Neuron (in vitro differentiated cells): Measurements from ENCODE around the gene BBS7.

Source experiments
- H2AFZ ChIP-seq: one replicate; pipeline ENCODE4 v1.6.1; 2013; ENCODE audit warnings: low read depth, mild to moderate bottlenecking, inconsistent platforms, low read length, moderate library complexity
- H3K27me3 ChIP-seq: one replicate; pipeline ENCODE4 v1.6.1; 2013; ENCODE audit warnings: low read length; ENCODE audit not compliant: insufficient read depth
- H3K36me3 ChIP-seq: one replicate; pipeline ENCODE4 v1.6.1; 2013; ENCODE audit warnings: low read length; ENCODE audit not compliant: insufficient read depth
- H3K4me1 ChIP-seq: one replicate; pipeline ENCODE4 v1.6.1; 2013; ENCODE audit warnings: low read length; ENCODE audit not compliant: insufficient read depth
- H3K4me3 ChIP-seq: 2 replicates; pipeline ENCODE4 v1.5.1; 2013; ENCODE audit warnings: mild to moderate bottlenecking, low read length, moderate library complexity
- H3K9me3 ChIP-seq: one replicate; pipeline ENCODE4 v1.6.1; 2013; ENCODE audit warnings: low read length

BBS7 gene, protein sequence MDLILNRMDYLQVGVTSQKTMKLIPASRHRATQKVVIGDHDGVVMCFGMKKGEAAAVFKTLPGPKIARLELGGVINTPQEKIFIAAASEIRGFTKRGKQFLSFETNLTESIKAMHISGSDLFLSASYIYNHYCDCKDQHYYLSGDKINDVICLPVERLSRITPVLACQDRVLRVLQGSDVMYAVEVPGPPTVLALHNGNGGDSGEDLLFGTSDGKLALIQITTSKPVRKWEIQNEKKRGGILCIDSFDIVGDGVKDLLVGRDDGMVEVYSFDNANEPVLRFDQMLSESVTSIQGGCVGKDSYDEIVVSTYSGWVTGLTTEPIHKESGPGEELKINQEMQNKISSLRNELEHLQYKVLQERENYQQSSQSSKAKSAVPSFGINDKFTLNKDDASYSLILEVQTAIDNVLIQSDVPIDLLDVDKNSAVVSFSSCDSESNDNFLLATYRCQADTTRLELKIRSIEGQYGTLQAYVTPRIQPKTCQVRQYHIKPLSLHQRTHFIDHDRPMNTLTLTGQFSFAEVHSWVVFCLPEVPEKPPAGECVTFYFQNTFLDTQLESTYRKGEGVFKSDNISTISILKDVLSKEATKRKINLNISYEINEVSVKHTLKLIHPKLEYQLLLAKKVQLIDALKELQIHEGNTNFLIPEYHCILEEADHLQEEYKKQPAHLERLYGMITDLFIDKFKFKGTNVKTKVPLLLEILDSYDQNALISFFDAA

GRCh38 chr4:121869841-121870822 lies at the start of gene BBS7:
Gene BBS7, minus strand, starts transcription at chr4:121870474. Its CDS starts 161 bp downstream, at chr4:121870313.
- H3K36me3 ChIP-seq: peaks cover 24% of the 10 kb centered on the region
- H3K9me3 ChIP-seq: no peaks in the 10 kb centered on the region
- H2AFZ ChIP-seq: peak within 1 kb of the TSS; percentile 91
- peak within 1 kb of the TSS; percentile 72 for H3K4me3 ChIP-seq
- H3K4me1 ChIP-seq: no peaks in the 10 kb centered on the region
- no peaks in the 10 kb centered on the region for H3K27me3 ChIP-seq

DNA sequence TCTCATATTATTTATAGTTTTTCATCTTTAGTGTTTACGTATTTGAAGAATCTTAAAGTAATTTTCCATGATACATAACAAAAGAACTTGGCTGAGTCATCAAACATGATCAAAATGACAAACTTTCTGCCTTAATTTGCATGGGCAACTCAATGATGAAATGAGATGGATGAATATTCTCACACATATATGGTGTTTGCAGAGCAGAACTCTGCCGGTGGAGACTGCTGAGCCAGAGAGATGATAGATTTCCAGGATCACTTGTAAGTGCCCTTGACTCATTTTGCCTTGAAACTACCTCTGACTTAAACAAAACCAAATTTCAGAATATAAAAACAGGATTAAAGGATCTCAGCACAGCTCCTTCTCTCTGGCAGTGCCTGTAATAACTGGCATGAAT lies 43.4 kb upstream of the BBS7 start:
- Histone ChIP-seq H3K4me3 (no peak overlapping the region), H3K4me1 (no peaks in the 10 kb centered on the region), H3K27me3 (no peaks in the 10 kb centered on the region), H2AFZ (no peak overlapping the region), H3K36me3 (no peaks in the 10 kb centered on the region), H3K9me3 (no peaks in the 10 kb centered on the region)

DNA sequence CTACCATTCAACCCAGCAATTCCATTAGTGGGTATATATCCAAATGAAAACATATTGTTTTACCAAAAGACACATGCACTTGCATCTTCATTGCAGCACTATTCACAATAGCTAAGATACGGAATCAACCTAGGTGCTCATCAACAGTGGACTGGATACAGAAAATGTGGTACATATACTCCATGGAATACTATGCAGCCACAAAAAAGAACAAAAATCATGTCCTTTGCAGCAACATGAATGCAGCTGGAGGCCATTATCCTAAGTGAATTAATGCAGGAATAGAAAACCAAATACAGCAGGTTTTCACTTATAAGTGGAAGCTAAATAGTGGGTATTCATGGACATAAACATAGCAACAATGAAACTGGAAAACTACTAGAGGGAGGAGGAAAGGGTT lies 38.1 kb upstream of the BBS7 start:
- H3K27me3 ChIP-seq: no peaks in the 10 kb centered on the region
- no peak overlapping the region for H2AFZ ChIP-seq
- H3K36me3 ChIP-seq: no peaks in the 10 kb centered on the region
- no peak overlapping the region for H3K4me3 ChIP-seq
- no peaks in the 10 kb centered on the region for H3K9me3 ChIP-seq
- H3K4me1 ChIP-seq: peaks cover 11% of the 10 kb centered on the region

GRCh38 chr4:121900132-121900983 lies 30.1 kb upstream of the BBS7 start:
- Histone ChIP-seq H3K36me3 (no peaks in the 10 kb centered on the region), H3K4me1 (no peaks in the 10 kb centered on the region), H3K27me3 (no peaks in the 10 kb centered on the region), H3K9me3 (no peaks in the 10 kb centered on the region), H2AFZ (no peak overlapping the region), H3K4me3 (no peak overlapping the region)

DNA sequence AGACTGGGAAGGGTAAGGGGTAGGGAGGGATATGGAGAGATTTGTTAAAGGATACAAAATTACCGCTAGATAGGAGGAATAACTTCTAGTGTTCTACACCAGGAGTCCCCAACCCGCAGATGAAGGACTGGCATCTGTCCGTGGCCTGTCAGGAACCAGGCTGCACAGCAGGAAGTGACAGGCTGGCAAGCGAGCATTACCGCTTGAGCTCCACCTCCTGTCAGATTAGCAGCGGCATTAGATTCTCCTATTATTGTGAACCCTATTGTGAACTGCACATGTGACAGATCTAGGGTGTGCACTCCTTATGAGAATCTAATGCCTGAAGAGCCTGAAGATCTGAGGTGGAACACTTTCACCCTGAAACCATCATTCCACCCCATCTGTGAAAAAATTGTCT lies 27.9 kb upstream of the BBS7 start:
- Histone ChIP-seq H3K27me3 (no peaks in the 10 kb centered on the region), H3K4me3 (no peak overlapping the region), H3K36me3 (no peaks in the 10 kb centered on the region)

DNA sequence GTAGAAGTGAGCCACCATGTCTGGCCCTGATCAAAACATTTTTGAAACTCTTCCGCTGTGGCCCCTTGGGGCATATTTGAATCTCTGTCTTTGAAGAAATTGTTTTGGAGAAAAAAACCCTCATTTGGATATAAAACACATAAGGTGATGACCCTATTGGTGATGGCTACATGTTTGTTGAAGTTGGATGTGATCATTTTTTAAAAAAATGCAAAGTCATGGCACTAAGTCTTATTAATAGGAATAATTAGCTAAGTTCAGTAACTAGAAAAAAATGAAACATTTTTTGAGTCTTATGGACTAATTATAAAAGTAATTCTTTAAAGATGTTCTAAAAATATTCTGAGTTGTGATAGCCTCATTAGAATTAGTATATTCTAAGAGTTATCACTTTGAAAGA lies 17.9 kb upstream of the BBS7 start:
- H3K9me3 ChIP-seq: no peaks in the 10 kb centered on the region
- no peak overlapping the region for H3K4me3 ChIP-seq
- H2AFZ ChIP-seq: no peak overlapping the region
- H3K36me3 ChIP-seq: no peaks in the 10 kb centered on the region
- H3K4me1 ChIP-seq: no peaks in the 10 kb centered on the region
- H3K27me3 ChIP-seq: no peaks in the 10 kb centered on the region

More for the DNA sequence above, 27.9 kb upstream of the BBS7 start:
- Histone ChIP-seq H2AFZ (no peak overlapping the region), H3K9me3 (no peaks in the 10 kb centered on the region), H3K4me1 (no peaks in the 10 kb centered on the region)

DNA sequence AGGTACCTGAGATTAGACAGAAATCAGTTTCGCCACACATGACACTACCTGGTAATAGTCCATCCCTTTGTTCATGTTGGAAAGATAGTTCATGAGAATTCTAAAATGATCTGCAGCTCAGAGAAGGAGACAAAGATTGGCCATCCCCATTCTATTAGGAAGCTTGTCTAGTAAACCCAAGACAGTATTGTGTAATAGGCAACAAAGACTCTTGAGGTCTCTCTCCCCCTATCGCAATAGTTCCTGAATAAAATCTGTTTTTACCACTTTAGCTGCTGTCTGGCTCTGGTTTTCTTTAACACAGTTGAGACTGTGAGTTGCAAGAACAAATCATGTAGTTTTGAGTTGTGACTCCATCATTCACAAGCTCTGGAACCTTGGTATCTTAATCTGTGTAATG lies 14.8 kb upstream of the BBS7 start:
- no peaks in the 10 kb centered on the region for H3K36me3 ChIP-seq
- H3K4me3 ChIP-seq: no peak overlapping the region
- no peaks in the 10 kb centered on the region for H3K4me1 ChIP-seq
- no peak overlapping the region for H2AFZ ChIP-seq
- no peaks in the 10 kb centered on the region for H3K27me3 ChIP-seq
- no peaks in the 10 kb centered on the region for H3K9me3 ChIP-seq

DNA sequence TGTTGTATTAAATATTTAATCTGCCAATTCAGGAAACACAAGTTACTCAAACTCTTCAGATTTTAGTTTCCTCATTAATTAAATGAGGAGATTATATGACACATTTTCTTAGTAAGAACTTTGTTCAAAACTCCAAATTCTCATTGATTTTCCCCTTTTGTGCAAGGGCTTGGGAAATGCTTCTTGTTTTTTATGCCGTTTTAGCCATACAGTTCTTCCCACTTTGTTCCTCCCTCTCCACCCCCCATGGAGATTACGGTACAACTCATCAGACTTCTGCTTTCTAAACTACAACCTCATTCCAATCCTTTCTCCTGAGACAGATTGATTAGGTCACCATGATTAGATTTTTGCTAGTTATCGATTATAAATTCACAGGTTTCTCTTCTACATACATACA lies 10.9 kb upstream of the BBS7 start:
- Histone ChIP-seq H3K27me3 (no peaks in the 10 kb centered on the region), H3K9me3 (no peaks in the 10 kb centered on the region), H3K36me3 (no peaks in the 10 kb centered on the region), H3K4me1 (no peaks in the 10 kb centered on the region), H2AFZ (no peak overlapping the region), H3K4me3 (no peak overlapping the region)

GRCh38 chr4:121879135-121879534 lies 8.9 kb upstream of the BBS7 start:
- Histone ChIP-seq H3K27me3 (no peaks in the 10 kb centered on the region), H3K4me3 (no peak overlapping the region), H3K36me3 (no peaks in the 10 kb centered on the region), H3K4me1 (no peaks in the 10 kb centered on the region), H2AFZ (no peak overlapping the region), H3K9me3 (no peaks in the 10 kb centered on the region)

- Histone ChIP-seq H3K9me3 (no peaks in the 10 kb centered on the region), H3K4me3 (no peak overlapping the region), H3K27me3 (no peaks in the 10 kb centered on the region)
Observed at GRCh38 chr4:121877041-121877773, 6.9 kb upstream of the BBS7 start.

GRCh38 chr4:121876070-121876469 lies 5.8 kb upstream of the BBS7 start:
- no peak overlapping the region for H2AFZ ChIP-seq
- no peaks in the 10 kb centered on the region for H3K9me3 ChIP-seq
- no peaks in the 10 kb centered on the region for H3K36me3 ChIP-seq
- H3K27me3 ChIP-seq: no peaks in the 10 kb centered on the region
- no peaks in the 10 kb centered on the region for H3K4me1 ChIP-seq
- H3K4me3 ChIP-seq: no peak overlapping the region

More at GRCh38 chr4:121877041-121877773, 6.9 kb upstream of the BBS7 start:
- Histone ChIP-seq H3K36me3 (no peaks in the 10 kb centered on the region), H2AFZ (no peak overlapping the region), H3K4me1 (no peaks in the 10 kb centered on the region)

GRCh38 chr4:121875652-121876051 lies 5.4 kb upstream of the BBS7 start:
- Histone ChIP-seq H3K4me1 (no peaks in the 10 kb centered on the region), H3K9me3 (no peaks in the 10 kb centered on the region), H3K36me3 (no peaks in the 10 kb centered on the region), H2AFZ (no peak overlapping the region), H3K27me3 (no peaks in the 10 kb centered on the region), H3K4me3 (no peak overlapping the region)
